Epidermal melanocyte (primary cell): ENCODE data around the gene ADGRA1.

Experiments
- DNase-seq: peaks from one replicate; pipeline ENCODE4 v3.0.0; 2011; ENCODE audit warnings: low spot score; ENCODE audit not compliant: insufficient read length

The ADGRA1 gene

DNA sequence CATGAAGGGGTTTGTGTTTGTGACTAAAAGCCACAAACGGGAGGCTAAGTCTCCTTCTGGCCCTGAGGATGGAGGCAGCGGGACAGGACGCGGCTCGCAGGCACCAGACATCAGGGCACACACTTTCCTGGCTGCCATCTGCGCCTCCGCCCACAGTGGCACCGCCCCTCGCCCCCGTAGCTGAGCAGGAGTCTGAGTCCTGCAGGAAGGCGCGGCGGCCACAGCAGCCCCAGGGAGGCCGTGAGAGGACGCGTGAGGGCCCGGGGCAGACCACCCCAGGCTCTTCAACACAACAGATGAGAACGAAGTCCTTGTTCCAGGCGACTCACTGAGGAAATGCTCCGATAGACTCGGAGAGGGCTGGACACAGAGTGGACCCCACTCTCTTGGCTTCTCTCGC is 6.6 kb downstream of the ADGRA1 start:
- no peak for DNase-seq

- DNase-seq = no peak
These were observed 7.1 kb downstream of the ADGRA1 start for GRCh38 chr10:133094866-133095265.

GRCh38 chr10:133095586-133095985 is 7.9 kb downstream of the ADGRA1 start:
- DNase-seq = no peak

DNA sequence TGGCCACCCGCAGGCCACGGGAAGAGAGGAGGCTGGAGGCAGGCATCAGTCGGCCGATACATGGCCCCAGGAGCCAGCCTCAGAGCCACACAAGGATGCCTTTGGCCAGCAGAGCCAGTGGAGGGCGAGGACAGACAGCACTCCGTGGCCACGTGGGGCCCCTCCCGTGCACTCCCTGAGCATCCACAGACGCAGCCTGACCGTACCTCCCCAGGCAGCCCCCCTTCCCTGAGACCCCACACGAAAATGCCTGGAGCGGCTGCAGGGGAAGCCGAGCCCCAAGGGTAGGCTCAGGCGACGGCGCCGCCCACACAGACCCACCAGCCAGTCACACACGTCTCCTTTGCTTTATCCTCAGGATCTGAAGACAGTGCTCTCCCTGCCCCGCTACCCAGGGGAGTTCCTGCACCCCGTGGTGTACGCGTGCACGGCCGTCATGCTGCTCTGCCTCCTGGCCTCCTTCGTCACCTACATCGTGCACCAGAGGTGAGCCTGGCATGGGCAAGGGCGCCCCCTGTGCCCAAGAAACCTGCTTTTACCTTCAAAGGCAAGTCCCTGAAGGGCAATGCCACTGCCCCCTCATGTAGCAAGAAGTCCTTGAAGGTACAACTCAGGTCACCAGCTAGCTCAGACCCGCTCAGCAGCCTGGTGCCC is 9.0 kb downstream of the ADGRA1 start:
- no peak for DNase-seq

DNA sequence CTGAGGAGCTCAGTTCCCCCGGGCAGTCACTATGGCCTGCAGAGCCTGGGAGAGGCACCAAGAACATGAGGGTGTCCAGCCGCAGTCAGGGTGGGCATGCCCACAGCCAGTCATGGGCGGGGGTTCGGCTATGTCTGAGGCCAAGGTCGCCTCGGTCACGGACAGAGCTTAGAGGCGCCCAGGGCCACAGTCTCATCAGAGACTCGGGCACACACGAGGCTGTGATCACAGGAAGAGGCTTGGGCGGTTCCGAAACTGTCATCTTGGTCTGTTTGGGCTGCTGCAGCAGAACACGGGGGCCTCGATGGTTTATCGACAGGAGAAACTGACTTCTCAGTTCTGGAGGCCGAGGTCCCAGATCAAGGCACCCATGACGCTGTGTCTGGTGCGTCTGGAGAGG is 9.7 kb downstream of the ADGRA1 start:
- DNase-seq = no peak

- DNase-seq = no peak
These were observed 10.2 kb downstream of the ADGRA1 start for GRCh38 chr10:133097961-133098360.

- DNase-seq = no peak
These were observed 10.9 kb downstream of the ADGRA1 start for GRCh38 chr10:133098426-133099124.

GRCh38 chr10:133099571-133099970 is 11.8 kb downstream of the ADGRA1 start:
- no peak for DNase-seq

GRCh38 chr10:133100186-133100585 is 12.5 kb downstream of the ADGRA1 start:
- no peak for DNase-seq

DNA sequence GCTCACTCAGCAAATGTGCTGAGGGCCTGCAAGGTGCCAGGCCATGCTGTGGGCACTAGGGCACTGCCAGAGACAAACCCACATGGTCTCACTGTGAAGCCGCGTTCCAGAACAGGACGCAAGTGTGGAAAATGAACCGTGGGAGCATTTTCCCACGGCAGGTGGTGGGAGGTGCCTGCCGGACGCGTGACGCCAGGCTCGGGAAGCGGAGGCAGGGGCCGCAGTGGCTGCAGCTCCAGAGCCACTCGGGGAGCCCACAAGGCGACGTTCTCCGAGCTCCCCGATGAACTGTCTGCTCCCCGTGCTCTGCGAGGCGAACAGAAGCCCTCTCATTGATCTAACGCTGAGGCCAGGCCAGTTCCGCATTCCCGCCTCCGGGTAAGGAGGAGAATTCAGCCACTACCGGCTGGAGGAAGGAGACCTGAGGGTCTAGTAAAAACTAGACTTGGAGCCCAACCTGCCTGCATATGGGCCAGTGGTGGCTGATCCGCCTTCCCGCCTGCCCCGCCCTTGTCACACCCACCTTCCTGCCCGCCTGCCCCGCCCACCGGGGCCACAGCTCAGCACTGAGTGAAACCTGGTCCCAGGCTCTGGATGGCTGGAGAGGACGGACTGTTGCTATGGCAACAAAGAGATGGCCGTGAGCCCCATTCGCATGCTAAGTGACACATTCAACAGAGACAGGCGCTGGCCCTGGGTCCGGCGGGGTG is 13.1 kb downstream of the ADGRA1 start:
- DNase-seq = no peak

- DNase-seq = no peak
These were observed 13.7 kb downstream of the ADGRA1 start for GRCh38 chr10:133101416-133101810.

DNA sequence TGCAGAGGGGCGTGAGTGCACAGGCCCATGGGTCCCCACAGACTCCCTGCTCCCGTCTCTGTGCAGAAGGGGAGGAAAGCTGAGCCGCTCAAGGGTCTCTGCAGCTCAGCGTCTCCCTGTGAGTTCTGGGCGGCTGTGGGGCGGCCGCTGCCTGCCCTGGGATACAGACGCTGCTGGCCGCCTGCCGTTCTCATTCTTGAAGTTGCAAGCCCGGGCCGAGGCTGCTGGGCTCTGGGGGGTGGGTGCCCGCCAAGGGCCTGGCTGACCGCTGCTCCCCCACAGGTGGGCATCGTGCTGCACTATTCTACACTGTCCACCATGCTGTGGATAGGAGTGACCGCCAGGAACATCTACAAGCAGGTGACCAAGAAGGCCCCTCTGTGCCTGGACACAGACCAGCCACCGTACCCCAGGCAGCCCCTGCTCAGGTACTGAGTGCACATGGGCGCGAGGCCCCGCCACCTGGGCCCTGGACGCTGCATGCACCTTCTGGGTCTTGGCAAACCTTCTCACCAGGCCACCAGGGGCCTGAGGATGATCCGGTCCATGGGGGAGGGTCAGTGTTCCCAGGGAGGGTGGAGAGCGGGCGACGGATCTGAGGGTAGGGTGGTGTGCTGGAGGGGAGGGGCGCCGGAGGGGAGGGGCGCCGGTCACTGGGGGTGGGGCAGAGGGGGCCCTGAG is 14.8 kb downstream of the ADGRA1 start:
- DNase-seq = no peak

GRCh38 chr10:133103311-133103910 is 15.7 kb downstream of the ADGRA1 start:
- DNase-seq = no peak

GRCh38 chr10:133104068-133104962 is 16.6 kb downstream of the ADGRA1 start:
- no peak for DNase-seq

GRCh38 chr10:133104963-133105640 is 17.4 kb downstream of the ADGRA1 start:
- DNase-seq = no peak

DNA sequence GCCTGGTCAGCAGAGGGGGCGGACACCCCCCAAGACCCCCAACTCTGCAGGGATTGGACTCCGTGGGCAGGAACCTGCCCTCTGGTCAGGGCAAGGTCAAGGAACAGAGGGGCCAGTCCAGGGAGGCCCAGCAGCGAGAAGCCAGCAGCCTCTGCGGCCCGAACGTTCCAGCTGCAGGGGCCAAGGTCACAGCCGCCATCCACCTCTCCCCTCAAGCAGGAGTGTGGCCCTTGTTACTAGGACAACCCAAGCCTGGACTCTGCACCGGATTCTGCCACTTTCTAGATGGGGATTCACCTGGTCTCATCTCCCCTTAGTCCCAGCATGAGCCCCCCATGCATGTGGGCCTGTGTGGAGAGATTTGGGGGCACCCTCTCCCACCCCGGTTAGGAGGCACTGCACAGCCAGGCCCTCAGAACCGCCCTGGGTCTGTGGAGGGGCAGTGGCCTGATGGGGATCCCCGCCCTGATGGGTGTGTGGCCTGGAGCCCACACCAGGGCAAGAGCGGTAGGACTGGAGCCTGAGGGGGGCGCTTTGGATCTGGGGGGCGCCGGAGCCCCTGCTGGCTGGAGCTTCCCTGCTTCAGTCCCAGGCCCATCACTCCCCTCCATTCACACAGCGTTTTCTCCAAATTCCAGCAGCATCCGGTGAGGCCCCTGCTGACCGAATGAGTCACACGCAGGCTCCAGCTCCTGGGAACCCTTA is 18.1 kb downstream of the ADGRA1 start:
- DNase-seq = no peak

DNA sequence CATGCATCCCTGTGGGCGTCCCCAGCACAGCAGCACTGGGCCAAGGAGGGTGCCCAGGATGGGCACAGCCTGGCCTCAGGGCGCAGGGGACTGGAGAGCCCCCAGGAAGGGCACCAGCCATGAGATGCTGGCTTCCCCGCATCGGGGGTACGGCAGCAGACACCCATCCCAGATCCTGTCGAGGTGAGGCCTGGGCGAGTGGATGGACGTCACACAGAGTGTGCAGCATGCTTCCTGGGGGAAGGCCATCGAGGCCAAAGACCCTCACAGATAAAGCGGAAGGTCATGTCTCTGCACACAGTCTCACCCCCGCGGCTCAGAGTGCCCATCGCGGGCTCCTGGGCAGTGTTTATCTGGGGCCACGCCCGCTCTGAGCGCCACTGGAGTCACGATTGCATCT is 18.8 kb downstream of the ADGRA1 start:
- DNase-seq = no peak

DNA sequence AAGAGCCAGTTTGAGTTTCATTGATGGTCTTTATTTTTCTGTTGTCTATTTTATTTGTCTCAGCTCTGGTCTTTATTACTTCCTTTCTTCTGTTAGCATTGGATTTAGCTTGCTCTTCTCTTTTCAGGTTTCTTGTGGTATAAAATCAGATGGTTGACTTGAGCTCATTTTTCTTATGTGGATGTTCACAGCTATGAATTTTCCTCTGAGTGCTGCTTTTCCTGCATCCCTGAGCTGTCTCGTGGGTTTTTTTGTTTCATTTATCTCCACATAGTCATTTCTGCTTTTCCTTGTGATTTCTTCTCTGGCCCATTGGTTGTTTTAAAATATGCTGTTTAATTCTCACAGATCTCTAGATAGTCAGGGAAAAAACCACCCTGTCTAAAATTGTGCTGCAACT is 19.7 kb downstream of the ADGRA1 start:
- DNase-seq = no peak

- no peak for DNase-seq
These were observed 22.0 kb downstream of the ADGRA1 start for GRCh38 chr10:133109711-133110110.
